Stimulated activated CD4-positive, alpha-beta T cell treated with anti-CD3 and anti-CD28 coated beads, Interleukin-2, amount 100 ng/mL, for 24 hours (primary cell): ENCODE results near the gene GMDS.

Source experiments
- DNase-seq, 2 donors: peaks; one replicate each; pipeline ENCODE4 v3.0.0-alpha.2; 2020

Gene GMDS

GRCh38 chr6:1786455-1787453, 458.7 kb downstream of the GMDS start:
- DNase-seq: peak; percentile 33 to 43

GRCh38 chr6:1784422-1784884, 461.0 kb downstream of the GMDS start:
- DNase-seq: no peak

GRCh38 chr6:1781817-1782184, 463.6 kb downstream of the GMDS start:
- no peak for DNase-seq

- DNase-seq: no peak
These were observed 464.1 kb downstream of the GMDS start for GRCh38 chr6:1781152-1781816.

- DNase-seq: no peak
These were observed 465.0 kb downstream of the GMDS start for GRCh38 chr6:1780251-1780867.

GRCh38 chr6:1778686-1779235, 466.6 kb downstream of the GMDS start:
- no peak for DNase-seq

GRCh38 chr6:1777921-1778685, 467.3 kb downstream of the GMDS start:
- no peak for DNase-seq

GRCh38 chr6:1775441-1775840, 470.0 kb downstream of the GMDS start:
- no peak for DNase-seq

GRCh38 chr6:1774226-1774915, 471.0 kb downstream of the GMDS start:
- DNase-seq: no peak

- DNase-seq: no peak
These were observed 471.7 kb downstream of the GMDS start for GRCh38 chr6:1773700-1774099.

- DNase-seq: peak; percentile 20 to 40
These were observed 474.3 kb downstream of the GMDS start for GRCh38 chr6:1770968-1771723.

GRCh38 chr6:1770435-1770843, 475.0 kb downstream of the GMDS start:
- DNase-seq: peak; percentile 26 to 28

GRCh38 chr6:1767481-1768246, 477.7 kb downstream of the GMDS start:
- no peak for DNase-seq

- no peak for DNase-seq
These were observed 478.8 kb downstream of the GMDS start for GRCh38 chr6:1766654-1767053.

- no peak for DNase-seq
These were observed 480.1 kb downstream of the GMDS start for GRCh38 chr6:1765160-1765903.

GRCh38 chr6:1764397-1764987, 480.9 kb downstream of the GMDS start:
- DNase-seq: no peak

GRCh38 chr6:1763404-1763803, 482.0 kb downstream of the GMDS start:
- DNase-seq: no peak

GRCh38 chr6:1762203-1762602, 483.2 kb downstream of the GMDS start:
- no peak for DNase-seq

- no peak for DNase-seq
These were observed 483.9 kb downstream of the GMDS start for GRCh38 chr6:1761477-1761877.
